Keratinocyte (primary cell): ENCODE results near the gene S1PR3.

Experiments
- CTCF ChIP-seq, 3 experiments: IDR thresholded peaks in 1 of 3; conservative IDR thresholded peaks in 1 of 3; optimal IDR thresholded peaks in 1 of 3; 2 replicates in 2 of 3; 3 replicates in 1 of 3; pipeline versions ENCODE3 to v1.5.1; 2011; ENCODE audit warnings: low read length in 3 of 3, mild to moderate bottlenecking in 3 of 3, moderate library complexity in 2 of 3, control low read depth in 1 of 3, inconsistent platforms in 1 of 3; ENCODE audit not compliant: insufficient read depth in 2 of 3; ENCODE audit errors: extremely low read depth in 1 of 3
- EZH2 ChIP-seq: IDR thresholded peaks from one replicate; pipeline ENCODE4 v1.6.1; 2012; ENCODE audit warnings: inconsistent platforms, mild to moderate bottlenecking, low read length, moderate library complexity

GRCh38 chr9:89002987-89003386 is 11.7 kb downstream of the S1PR3 start:
- TF ChIP-seq CTCF (optimal IDR thresholded peaks at IDR 0.05 in 1 of 3, IDR thresholded peaks at IDR 0.05 in 1 of 3, conservative IDR thresholded peaks at IDR 0.05 in 1 of 3; ENCODE audit: extremely low read depth in 1 of 3, insufficient read depth in 2 of 3, low read length in 3 of 3) (no peak), EZH2 (no peak)
